ENCODE data around the gene CADM1. TPM values are rescaled to one million over a fixed set of nuclear protein-coding genes. Genes with fewer than 3 reads are reported as not detected.

CADM1 gene
- total and polyA plus RNA-seq, 2 donors (not counting 3 experiments of a cell fraction or from before 2014, with no cell fraction given), result 0.52 to 2.6 TPM

DNA sequence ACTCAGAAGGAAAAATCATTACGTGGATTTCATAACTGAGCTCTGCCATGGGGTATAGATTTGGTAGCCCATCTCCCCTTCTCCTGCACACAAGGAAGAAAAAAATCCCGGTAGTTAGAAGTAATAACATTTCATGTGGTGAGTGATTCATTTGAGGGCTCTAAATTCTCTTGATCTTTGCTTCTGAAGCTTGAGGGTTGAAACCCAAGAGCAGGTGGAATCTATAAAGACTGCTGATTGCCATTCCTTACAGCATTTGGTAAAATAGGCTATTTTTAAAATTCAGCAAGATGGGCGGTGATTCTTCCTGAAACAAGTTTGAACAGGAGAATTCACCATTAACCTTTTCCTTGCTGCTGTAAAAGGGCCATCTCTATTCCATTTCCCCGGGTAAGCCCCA is 266.1 kb downstream of the CADM1 start:
- H3K4me3 ChIP-seq (replicated peaks in 1 of 3; ENCODE audit: insufficient read depth in 1 of 3, low read depth in 1 of 3, low read length in 3 of 3), result no peak overlapping the region
- no peaks in the 10 kb centered on the region for H3K36me3 ChIP-seq (ENCODE audit: control insufficient read depth in 2 of 2, extremely low read depth in 1 of 2, insufficient read depth in 2 of 2, low read length in 2 of 2)
- dilution Hi-C loops (cut with MboI; ENCODE audit: extremely low pct_ligation_motif_present, low sequenced_read_pairs), result no loop called here
- H3K4me2 ChIP-seq (ENCODE audit: insufficient read depth, low read length), result no peak overlapping the region
- no peak overlapping the region for H2AFZ ChIP-seq (ENCODE audit: low read depth, low read length)
- no peaks in the 10 kb centered on the region for H3K9me1 ChIP-seq (replicated peaks; ENCODE audit: control insufficient read depth, extremely low read depth, insufficient read depth, low read length)
- no peaks in the 10 kb centered on the region for H3K27me3 ChIP-seq (ENCODE audit: control insufficient read depth in 2 of 2, insufficient read depth in 2 of 2, low read length in 2 of 2)
- CTCF ChIA-PET, result no interaction called here
- BruUV-seq (replicated peaks), result no TSS peak
- POLR2A ChIA-PET, result no interaction called here
- no peak for FAIRE-seq
- H3K79me2 ChIP-seq (ENCODE audit: control insufficient read depth, insufficient read depth, low read length), result no peaks in the 10 kb centered on the region
- intact Hi-C loops (cut with micrococcal nuclease), result no loop called here
- TF ChIP-seq FOS (IDR thresholded peaks at IDR 0.05; ENCODE audit: borderline replicate concordance, insufficient read depth, low read length) (no peak), MYC (IDR thresholded peaks at IDR 0.05; ENCODE audit: low read depth, low read length) (no peak), EZH2 (IDR thresholded peaks at IDR 0.05; ENCODE audit: borderline replicate concordance, low read depth, low read length, severe bottlenecking) (no peak), POLR2A (IDR thresholded peaks at IDR 0.05; ENCODE audit: low read depth, low read length) (no peak), GATA2 (IDR thresholded peaks at IDR 0.05; ENCODE audit: insufficient read depth, insufficient read length, low read depth, low read length) (no peak)
- TF ChIP-seq, protein P1, sequence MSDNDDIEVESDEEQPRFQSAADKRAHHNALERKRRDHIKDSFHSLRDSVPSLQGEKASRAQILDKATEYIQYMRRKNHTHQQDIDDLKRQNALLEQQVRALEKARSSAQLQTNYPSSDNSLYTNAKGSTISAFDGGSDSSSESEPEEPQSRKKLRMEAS (IDR thresholded peaks at IDR 0.05; ENCODE audit: insufficient read depth, insufficient read length), result no peak
- TF ChIP-seq, protein P2, sequence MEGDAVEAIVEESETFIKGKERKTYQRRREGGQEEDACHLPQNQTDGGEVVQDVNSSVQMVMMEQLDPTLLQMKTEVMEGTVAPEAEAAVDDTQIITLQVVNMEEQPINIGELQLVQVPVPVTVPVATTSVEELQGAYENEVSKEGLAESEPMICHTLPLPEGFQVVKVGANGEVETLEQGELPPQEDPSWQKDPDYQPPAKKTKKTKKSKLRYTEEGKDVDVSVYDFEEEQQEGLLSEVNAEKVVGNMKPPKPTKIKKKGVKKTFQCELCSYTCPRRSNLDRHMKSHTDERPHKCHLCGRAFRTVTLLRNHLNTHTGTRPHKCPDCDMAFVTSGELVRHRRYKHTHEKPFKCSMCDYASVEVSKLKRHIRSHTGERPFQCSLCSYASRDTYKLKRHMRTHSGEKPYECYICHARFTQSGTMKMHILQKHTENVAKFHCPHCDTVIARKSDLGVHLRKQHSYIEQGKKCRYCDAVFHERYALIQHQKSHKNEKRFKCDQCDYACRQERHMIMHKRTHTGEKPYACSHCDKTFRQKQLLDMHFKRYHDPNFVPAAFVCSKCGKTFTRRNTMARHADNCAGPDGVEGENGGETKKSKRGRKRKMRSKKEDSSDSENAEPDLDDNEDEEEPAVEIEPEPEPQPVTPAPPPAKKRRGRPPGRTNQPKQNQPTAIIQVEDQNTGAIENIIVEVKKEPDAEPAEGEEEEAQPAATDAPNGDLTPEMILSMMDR (IDR thresholded peaks at IDR 0.05; ENCODE audit: extremely low read depth in 1 of 2, insufficient read depth in 1 of 2, low read depth in 1 of 2, low read length in 2 of 2), result no peak
- DNase-seq (ENCODE audit: low read depth, low spot score), result no peak
- H3K27ac ChIP-seq (ENCODE audit: insufficient read depth, low read depth, low read length), result no peak overlapping the region
- no peaks in the 10 kb centered on the region for H3K9me3 ChIP-seq (replicated peaks; ENCODE audit: control insufficient read depth, insufficient read depth, low read length)
- no peaks in the 10 kb centered on the region for H4K20me1 ChIP-seq (replicated peaks; ENCODE audit: control insufficient read depth, extremely low read depth, insufficient read depth, low read length)
- H3K4me1 ChIP-seq (ENCODE audit: control insufficient read depth, extremely low read depth, insufficient read depth, low read length), result no peaks in the 10 kb centered on the region
- H3K9ac ChIP-seq (replicated peaks; ENCODE audit: extremely low read depth, insufficient read depth, low read length), result no peak overlapping the region
